Caco-2 (cell line): ENCODE results near the gene MYOD1. TPM values are rescaled to one million over a fixed set of nuclear protein-coding genes. Genes with fewer than 3 reads are reported as not detected.
A peak's percentile ranks its signal among the peaks of the same experiment; 100 is the strongest.

ENCODE experiments used
- BruUV-seq: library from RNA; stranded (reverse); fragments of 400-500 nt; replicated peaks from 2 replicates; lab custom pipeline; 2021; lab: Mats Ljungman, UMichigan
- CTCF ChIA-PET: fragments of 300-600 bp; sonication (Branson Sonifier 250); formaldehyde crosslinking; loops from one replicate; lab custom pipeline; 2022; ENCODE audit warnings: antibody characterized with exemption; lab: Charles Lee
- POLR2A ChIA-PET: fragments of 300-600 bp; sonication (Branson Sonifier 250); formaldehyde crosslinking; loops from one replicate; lab custom pipeline; 2022; ENCODE audit warnings: antibody characterized with exemption; lab: Charles Lee
- DNase-seq, 2 experiments: peaks; one replicate each; pipeline versions ENCODE4 v3.0.0 to v3.0.0-alpha.2; 2020 to 2022
- H3K27me3 ChIP-seq: replicated peaks from 2 replicates; pipeline ENCODE4 v1.6.0; 2011; ENCODE audit warnings: low read length; ENCODE audit not compliant: control insufficient read depth, insufficient read depth
- H3K36me3 ChIP-seq: 2 replicates; pipeline ENCODE4 v1.5.1; 2011; ENCODE audit warnings: low read length; ENCODE audit not compliant: control insufficient read depth, insufficient read depth
- H3K4me1 ChIP-seq: fragments of 250-450 bp; sonication (Bioruptor Pico); 2 replicates; pipeline ENCODE4 v1.5.1; 2020; ENCODE audit warnings: mild to moderate bottlenecking
- H3K4me3 ChIP-seq: 2 replicates; pipeline ENCODE4 v1.5.1; 2011; ENCODE audit warnings: low read depth, mild to moderate bottlenecking, control low read depth, low read length
- H3K9me3 ChIP-seq: fragments of 250-450 bp; sonication (Bioruptor Pico); 2 replicates; pipeline ENCODE4 v1.5.1; 2020; ENCODE audit warnings: mild to moderate bottlenecking, moderate library complexity
- H3K27ac Mint-ChIP-seq: one replicate; pipeline ENCODE4 v1.8.0; 2022; ENCODE audit warnings: mixed read lengths; ENCODE audit not compliant: unreplicated experiment
- H3K27me3 Mint-ChIP-seq: one replicate; pipeline ENCODE4 v1.8.0; 2022; ENCODE audit warnings: mixed read lengths; ENCODE audit not compliant: insufficient read depth, unreplicated experiment
- H3K36me3 Mint-ChIP-seq: one replicate; pipeline ENCODE4 v1.8.0; 2022; ENCODE audit warnings: mild to moderate bottlenecking, mixed read lengths; ENCODE audit not compliant: insufficient read depth, unreplicated experiment
- H3K4me1 Mint-ChIP-seq: one replicate; pipeline ENCODE4 v1.8.0; 2022; ENCODE audit warnings: low read depth, mixed read lengths; ENCODE audit not compliant: unreplicated experiment
- H3K4me3 Mint-ChIP-seq: one replicate; pipeline ENCODE4 v1.8.0; 2022; ENCODE audit warnings: mild to moderate bottlenecking, moderate library complexity, mixed read lengths; ENCODE audit not compliant: unreplicated experiment
- H3K9me3 Mint-ChIP-seq: one replicate; pipeline ENCODE4 v1.8.0; 2022; ENCODE audit warnings: mixed read lengths; ENCODE audit not compliant: unreplicated experiment
- CTCF ChIP-seq, 2 experiments: fragments of 200-600 bp in 1 of 2; IDR thresholded peaks; 1 replicate in 1 of 2; 2 replicates in 1 of 2; pipeline versions ENCODE4 v1.5.1 to v1.8.0; 2011 to 2022; ENCODE audit warnings: antibody characterized with exemption in 1 of 2, control low read depth in 1 of 2, inconsistent platforms in 1 of 2, low read depth in 1 of 2, low read length in 1 of 2, mild to moderate bottlenecking in 1 of 2, moderate library complexity in 1 of 2; ENCODE audit not compliant: insufficient read depth in 1 of 2, severe bottlenecking in 1 of 2, unreplicated experiment in 1 of 2
- intact Hi-C: fragments of 100-400 bp; cut with micrococcal nuclease; formaldehyde crosslinking; loops from one replicate; pipeline ENCODE4 v1.10.0; 2022; ENCODE audit not compliant: unreplicated experiment
- total RNA-seq: library from RNA; stranded (reverse); gene quantifications from 2 replicates; pipeline ENCODE4 v1.2.3, GENCODE V29; 2022

The MYOD1 gene
- total RNA-seq, 1 experiment from 2014 or later = not detected

- intact Hi-C loops = loop anchor here (1.0 kb wide), 5 partner anchors 67 to 218 kb away; no protein-coding TSS in a partner anchor
- ChIA-PET POLR2A (interaction anchor here (0.5 kb wide), 1 partner anchor 634 kb away, joined by 4 read pairs; the partner anchor contains the start of gene LDHA), CTCF (interaction anchor here (0.6 to 2.0 kb wide), 5 partner anchors 25 to 218 kb away, joined by 3 to 11 read pairs (median 4); partner anchors contain the start of gene KCNC1)
- Mint-ChIP-seq H3K9me3 (no peaks in the 10 kb centered on the region), H3K27ac (no peak overlapping the region), H3K36me3 (no peaks in the 10 kb centered on the region), H3K4me3 (no peak overlapping the region), H3K27me3 (peaks cover 10% of the 10 kb centered on the region), H3K4me1 (no peaks in the 10 kb centered on the region)
- H3K4me3 ChIP-seq = no peak overlapping the region
- TF ChIP-seq CTCF (IDR thresholded peaks at IDR 0.05; ENCODE audit: insufficient read depth in 1 of 2, low read depth in 1 of 2, low read length in 1 of 2, severe bottlenecking in 1 of 2, unreplicated experiment in 1 of 2) = peak; percentile 78 to 87
- H3K9me3 ChIP-seq = no peaks in the 10 kb centered on the region
- peak; percentile 68 to 75 for DNase-seq
- H3K27me3 ChIP-seq = no peaks in the 10 kb centered on the region
- H3K36me3 ChIP-seq = no peaks in the 10 kb centered on the region
- BruUV-seq = no TSS peak
- H3K4me1 ChIP-seq = no peaks in the 10 kb centered on the region
Observed at GRCh38 chr11:17760102-17761029, 41.0 kb downstream of the MYOD1 start.

- CTCF ChIA-PET = interaction anchor here (0.7 to 1.3 kb wide), 3 partner anchors 50 to 211 kb away, joined by 3 read pairs; no protein-coding TSS in a partner anchor
- no peaks in the 10 kb centered on the region for H3K36me3 ChIP-seq
- H3K9me3 ChIP-seq = no peaks in the 10 kb centered on the region
- no peak for DNase-seq
- Mint-ChIP-seq H3K9me3 (no peaks in the 10 kb centered on the region), H3K27me3 (peaks cover 2% of the 10 kb centered on the region), H3K27ac (no peak overlapping the region), H3K4me3 (no peak overlapping the region), H3K36me3 (no peaks in the 10 kb centered on the region), H3K4me1 (no peaks in the 10 kb centered on the region)
- no peak overlapping the region for H3K4me3 ChIP-seq
- TF ChIP-seq CTCF (IDR thresholded peaks at IDR 0.05; ENCODE audit: insufficient read depth in 1 of 2, low read depth in 1 of 2, low read length in 1 of 2, severe bottlenecking in 1 of 2, unreplicated experiment in 1 of 2) = no peak
- H3K27me3 ChIP-seq = no peaks in the 10 kb centered on the region
- intact Hi-C loops = no loop called here
- POLR2A ChIA-PET = no interaction called here
- no TSS peak for BruUV-seq
- H3K4me1 ChIP-seq = no peaks in the 10 kb centered on the region
Observed at GRCh38 chr11:17762309-17762974, 43.1 kb downstream of the MYOD1 start.

- no peak overlapping the region for H3K4me3 ChIP-seq
- POLR2A ChIA-PET = no interaction called here
- no peaks in the 10 kb centered on the region for H3K9me3 Mint-ChIP-seq
- no peak for TF ChIP-seq CTCF (IDR thresholded peaks at IDR 0.05; ENCODE audit: insufficient read depth in 1 of 2, low read depth in 1 of 2, low read length in 1 of 2, severe bottlenecking in 1 of 2, unreplicated experiment in 1 of 2)
- H3K27ac Mint-ChIP-seq = no peak overlapping the region
- no peaks in the 10 kb centered on the region for H3K9me3 ChIP-seq
- CTCF ChIA-PET = no interaction called here
- no peaks in the 10 kb centered on the region for H3K4me1 ChIP-seq
- H3K4me3 Mint-ChIP-seq = no peak overlapping the region
- no peak for DNase-seq
- BruUV-seq = no TSS peak
- no peaks in the 10 kb centered on the region for H3K36me3 Mint-ChIP-seq
- intact Hi-C loops = no loop called here
- H3K36me3 ChIP-seq = no peaks in the 10 kb centered on the region
- no peaks in the 10 kb centered on the region for H3K27me3 ChIP-seq
- no peaks in the 10 kb centered on the region for H3K4me1 Mint-ChIP-seq
- peaks cover under 1% of the 10 kb centered on the region for H3K27me3 Mint-ChIP-seq
Observed at GRCh38 chr11:17763244-17763643, 43.9 kb downstream of the MYOD1 start.
